IMR-90 (cell line): ENCODE measurements around the gene CRYBA4. TPM values are rescaled to one million over a fixed set of nuclear protein-coding genes. Genes with fewer than 3 reads are reported as not detected.

Experiments
- ATAC-seq: fragments of 200-7000 bp; cut with Tn5 transposase; 2 replicates; pipeline ENCODE4 v1.9.1; 2020; ENCODE audit warnings: low read depth, mild to moderate bottlenecking, moderate library complexity
- BruUV-seq: library from RNA; stranded (reverse); fragments of 400-500 nt; replicated peaks from 2 replicates; lab custom pipeline; 2021; lab: Mats Ljungman, UMichigan
- CTCF ChIA-PET: fragments of 300-600 bp; formaldehyde crosslinking; extraction: SDS; loops from one replicate; lab custom pipeline; 2021; ENCODE audit warnings: antibody characterized with exemption; lab: Yijun Ruan, JAX
- POLR2A ChIA-PET: fragments of 300-600 bp; sonication (Branson Sonifier 250); formaldehyde crosslinking; loops from one replicate; lab custom pipeline; 2022; ENCODE audit warnings: antibody characterized with exemption; ENCODE audit not compliant: unreplicated experiment; lab: Charles Lee
- DNase-seq: peaks from one replicate; pipeline ENCODE4 v3.0.0; 2013
- H2AFZ ChIP-seq: replicated peaks from 2 replicates; pipeline ENCODE3; 2013; ENCODE audit warnings: low read length, mild to moderate bottlenecking; ENCODE audit not compliant: poor library complexity
- H2AK5ac ChIP-seq: 2 replicates; pipeline ENCODE4 v1.6.1; 2013; ENCODE audit warnings: low read depth, low read length, inconsistent platforms
- H2AK9ac ChIP-seq: replicated peaks from 2 replicates; pipeline ENCODE3; 2013; ENCODE audit warnings: mild to moderate bottlenecking, low read depth, low read length, moderate library complexity; ENCODE audit not compliant: poor library complexity
- H2BK120ac ChIP-seq: 2 replicates; pipeline ENCODE4 v1.6.1; 2013; ENCODE audit warnings: low read depth, low read length, inconsistent platforms
- H2BK15ac ChIP-seq: 3 replicates; pipeline ENCODE4 v1.6.1; 2013; ENCODE audit warnings: low read depth, low read length, inconsistent platforms
- H2BK20ac ChIP-seq: 2 replicates; pipeline ENCODE4 v1.6.1; 2013; ENCODE audit warnings: low read depth, mild to moderate bottlenecking, inconsistent platforms, low read length, moderate library complexity
- H2BK5ac ChIP-seq: 2 replicates; pipeline ENCODE4 v1.6.1; 2013; ENCODE audit warnings: mild to moderate bottlenecking, low read depth, low read length, inconsistent platforms; ENCODE audit not compliant: poor library complexity, severe bottlenecking
- H3K14ac ChIP-seq: replicated peaks from 2 replicates; pipeline ENCODE4 v1.6.1; 2013; ENCODE audit warnings: low read depth, low read length, inconsistent platforms
- H3K18ac ChIP-seq: 2 replicates; pipeline ENCODE4 v1.6.1; 2013; ENCODE audit warnings: low read depth, low read length, control low read depth
- H3K23ac ChIP-seq: 2 replicates; pipeline ENCODE4 v1.6.1; 2013; ENCODE audit warnings: low read depth, low read length, inconsistent platforms
- H3K27ac ChIP-seq: 2 replicates; pipeline ENCODE4 v1.5.1; 2013; ENCODE audit warnings: mild to moderate bottlenecking, control low read depth, low read length; ENCODE audit not compliant: insufficient read depth
- H3K27me3 ChIP-seq: 2 replicates; pipeline ENCODE4 v1.6.1; 2013; ENCODE audit warnings: low read length; ENCODE audit not compliant: control insufficient read depth, insufficient read depth
- H3K36me3 ChIP-seq: 2 replicates; pipeline ENCODE4 v1.6.1; 2013; ENCODE audit warnings: low read length, mixed read lengths; ENCODE audit not compliant: control insufficient read depth, insufficient read depth
- H3K4ac ChIP-seq: 2 replicates; pipeline ENCODE4 v1.6.1; 2013; ENCODE audit warnings: low read depth, low read length, inconsistent platforms
- H3K4me1 ChIP-seq: 2 replicates; pipeline ENCODE4 v1.6.1; 2013; ENCODE audit warnings: low read length, mixed read lengths; ENCODE audit not compliant: control insufficient read depth, insufficient read depth
- H3K4me2 ChIP-seq: 2 replicates; pipeline ENCODE4 v1.6.1; 2013; ENCODE audit warnings: low read depth, mild to moderate bottlenecking, control low read depth, low read length, moderate library complexity
- H3K4me3 ChIP-seq: 2 replicates; pipeline ENCODE4 v1.5.1; 2013; ENCODE audit warnings: low read depth, mild to moderate bottlenecking, control low read depth, low read length, moderate library complexity; ENCODE audit not compliant: insufficient read depth
- H3K56ac ChIP-seq: 2 replicates; pipeline ENCODE4 v1.6.1; 2013; ENCODE audit warnings: low read length, inconsistent platforms; ENCODE audit not compliant: insufficient read depth; ENCODE audit errors: extremely low read depth
- H3K79me1 ChIP-seq, 2 experiments: 2 replicates each; pipeline ENCODE4 v1.6.1; 2013; ENCODE audit warnings: low read length in 2 of 2, inconsistent platforms in 1 of 2, low read depth in 1 of 2
- H3K9ac ChIP-seq: 2 replicates; pipeline ENCODE4 v1.6.1; 2013; ENCODE audit warnings: low read depth, low read length, control low read depth
- H3K9me1 ChIP-seq: 2 replicates; pipeline ENCODE4 v1.6.1; 2013; ENCODE audit warnings: low read length, inconsistent platforms; ENCODE audit not compliant: insufficient read depth
- H3K9me3 ChIP-seq: 2 replicates; pipeline ENCODE4 v1.6.1; 2013; ENCODE audit warnings: low read length; ENCODE audit not compliant: control insufficient read depth, insufficient read depth
- H4K20me1 ChIP-seq: 2 replicates; pipeline ENCODE4 v1.6.1; 2013; ENCODE audit warnings: low read length, inconsistent platforms; ENCODE audit not compliant: insufficient read depth
- H4K5ac ChIP-seq: 2 replicates; pipeline ENCODE4 v1.6.1; 2013; ENCODE audit warnings: mild to moderate bottlenecking, low read depth, low read length, control low read depth
- H4K8ac ChIP-seq, 2 experiments: 2 replicates each; pipeline ENCODE4 v1.6.1; 2013; ENCODE audit warnings: low read depth in 2 of 2, low read length in 2 of 2, control low read depth in 1 of 2, inconsistent platforms in 1 of 2
- H4K91ac ChIP-seq: 2 replicates; pipeline ENCODE4 v1.6.1; 2013; ENCODE audit warnings: low read depth, low read length, inconsistent platforms; ENCODE audit not compliant: insufficient read depth
- BHLHE40 ChIP-seq: fragments of 150-350 bp; IDR thresholded peaks from 2 replicates; pipeline ENCODE4 v1.6.1; 2016; ENCODE audit warnings: mild to moderate bottlenecking, low read depth, low read length
- CEBPB ChIP-seq: IDR thresholded peaks from 2 replicates; pipeline ENCODE4 v1.6.1; 2012; ENCODE audit warnings: low read depth, low read length, improper control_type of control experiment
- CHD1 ChIP-seq: IDR thresholded peaks from 2 replicates; pipeline ENCODE4 v1.6.1; 2012; ENCODE audit warnings: low read depth, low read length, improper control_type of control experiment
- FOS ChIP-seq: fragments of 150-350 bp; IDR thresholded peaks from 2 replicates; pipeline ENCODE4 v1.6.1; 2016; ENCODE audit warnings: low read depth, low read length
- MAFK ChIP-seq: IDR thresholded peaks from 2 replicates; pipeline ENCODE4 v1.6.1; 2012; ENCODE audit warnings: low read depth, low read length, improper control_type of control experiment
- MAZ ChIP-seq: IDR thresholded peaks from 2 replicates; pipeline ENCODE4 v1.6.1; 2012; ENCODE audit warnings: low read depth, mild to moderate bottlenecking, low read length, improper control_type of control experiment, moderate library complexity, borderline replicate concordance
- NFE2L2 ChIP-seq: fragments of 150-350 bp; IDR thresholded peaks from 2 replicates; pipeline ENCODE4 v1.6.1; 2016; ENCODE audit warnings: low read depth, mild to moderate bottlenecking, low read length
- POLR2A ChIP-seq: IDR thresholded peaks from 2 replicates; pipeline ENCODE4 v1.6.1; 2012; ENCODE audit warnings: mild to moderate bottlenecking, low read depth, low read length
- RCOR1 ChIP-seq: IDR thresholded peaks from 2 replicates; pipeline ENCODE4 v1.6.1; 2012; ENCODE audit warnings: mild to moderate bottlenecking, low read length, improper control_type of control experiment; ENCODE audit not compliant: insufficient replicate concordance
- WGBS, 2 experiments: methylation state at CpG; one replicate each; pipeline versions ENCODE4 v1.1.5 to v1.1.7; 2013; ENCODE audit warnings: missing lambda C conversion rate in 2 of 2; ENCODE audit not compliant: insufficient read length in 1 of 2; ENCODE audit errors: extremely low coverage in 2 of 2; 5-methylcytosine and 5-hydroxymethylcytosine counted together
- dilution Hi-C: fragments of 300-500 bp; cut with HindIII; formaldehyde crosslinking; loops from one replicate; pipeline ENCODE4 v1.14.3; 2018; ENCODE audit warnings: low sequenced_read_pairs; ENCODE audit not compliant: unreplicated experiment
- in situ Hi-C: fragments of 300-500 bp; cut with MboI; formaldehyde crosslinking; loops from 3 replicates; pipeline ENCODE4 v1.14.3; 2019; ENCODE audit warnings: low sequenced_read_pairs, inconsistent platforms, mixed read lengths
- intact Hi-C: fragments of 100-400 bp; cut with micrococcal nuclease; formaldehyde crosslinking; loops from 2 replicates; pipeline ENCODE4 v1.10.0; 2022
- polyA plus RNA-seq, 3 experiments: library from polyadenylated mRNA; depleted of rRNA; stranded (reverse); fragments of >200 nt; gene quantifications; 2 replicates each; pipeline ENCODE4 v1.2.3, GENCODE V29; 2012; ENCODE audit warnings: low replicate concordance in 1 of 3
- total RNA-seq: library from RNA; depleted of rRNA; stranded (reverse); fragments of >200 nt; gene quantifications from 2 replicates; pipeline ENCODE4 v1.2.3, GENCODE V29; 2012
- TF ChIP-seq, protein P1 (sequence below): conservative IDR thresholded peaks from 2 replicates; pipeline ENCODE4 v1.5.1; 2012; ENCODE audit warnings: mild to moderate bottlenecking, low read depth, low read length, improper control_type of control experiment
- TF ChIP-seq, protein P2 (sequence below): fragments of 150-350 bp; IDR thresholded peaks from 2 replicates; pipeline ENCODE4 v1.6.1; 2016; ENCODE audit warnings: low read depth, mild to moderate bottlenecking, low read length, moderate library complexity, borderline replicate concordance

The CRYBA4 gene
- total and polyA plus RNA-seq, 2 of the 4 experiments (the other 2 are of a cell fraction) = not detected

- peaks cover 9% of the 10 kb centered on the region for H3K4me1 ChIP-seq
- H3K9me3 ChIP-seq = no peaks in the 10 kb centered on the region
- TF ChIP-seq, protein P1, sequence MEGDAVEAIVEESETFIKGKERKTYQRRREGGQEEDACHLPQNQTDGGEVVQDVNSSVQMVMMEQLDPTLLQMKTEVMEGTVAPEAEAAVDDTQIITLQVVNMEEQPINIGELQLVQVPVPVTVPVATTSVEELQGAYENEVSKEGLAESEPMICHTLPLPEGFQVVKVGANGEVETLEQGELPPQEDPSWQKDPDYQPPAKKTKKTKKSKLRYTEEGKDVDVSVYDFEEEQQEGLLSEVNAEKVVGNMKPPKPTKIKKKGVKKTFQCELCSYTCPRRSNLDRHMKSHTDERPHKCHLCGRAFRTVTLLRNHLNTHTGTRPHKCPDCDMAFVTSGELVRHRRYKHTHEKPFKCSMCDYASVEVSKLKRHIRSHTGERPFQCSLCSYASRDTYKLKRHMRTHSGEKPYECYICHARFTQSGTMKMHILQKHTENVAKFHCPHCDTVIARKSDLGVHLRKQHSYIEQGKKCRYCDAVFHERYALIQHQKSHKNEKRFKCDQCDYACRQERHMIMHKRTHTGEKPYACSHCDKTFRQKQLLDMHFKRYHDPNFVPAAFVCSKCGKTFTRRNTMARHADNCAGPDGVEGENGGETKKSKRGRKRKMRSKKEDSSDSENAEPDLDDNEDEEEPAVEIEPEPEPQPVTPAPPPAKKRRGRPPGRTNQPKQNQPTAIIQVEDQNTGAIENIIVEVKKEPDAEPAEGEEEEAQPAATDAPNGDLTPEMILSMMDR = no peak
- no peak for TF ChIP-seq BHLHE40
- TF ChIP-seq POLR2A = no peak
- TF ChIP-seq MAZ = no peak
- no peak for TF ChIP-seq RCOR1
- TF ChIP-seq CEBPB = no peak
- TF ChIP-seq MAFK = no peak
- TF ChIP-seq CHD1 = no peak
- no peak for TF ChIP-seq NFE2L2
- TF ChIP-seq, protein P2, sequence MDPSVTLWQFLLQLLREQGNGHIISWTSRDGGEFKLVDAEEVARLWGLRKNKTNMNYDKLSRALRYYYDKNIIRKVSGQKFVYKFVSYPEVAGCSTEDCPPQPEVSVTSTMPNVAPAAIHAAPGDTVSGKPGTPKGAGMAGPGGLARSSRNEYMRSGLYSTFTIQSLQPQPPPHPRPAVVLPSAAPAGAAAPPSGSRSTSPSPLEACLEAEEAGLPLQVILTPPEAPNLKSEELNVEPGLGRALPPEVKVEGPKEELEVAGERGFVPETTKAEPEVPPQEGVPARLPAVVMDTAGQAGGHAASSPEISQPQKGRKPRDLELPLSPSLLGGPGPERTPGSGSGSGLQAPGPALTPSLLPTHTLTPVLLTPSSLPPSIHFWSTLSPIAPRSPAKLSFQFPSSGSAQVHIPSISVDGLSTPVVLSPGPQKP = no peak
- TF ChIP-seq FOS = no peak
- H3K23ac ChIP-seq = no peak overlapping the region
- BruUV-seq = no TSS peak
- H2BK5ac ChIP-seq = no peak overlapping the region
- in situ Hi-C loops (no loop called here), intact Hi-C loops (no loop called here), dilution Hi-C loops (no loop called here)
- H2AFZ ChIP-seq = no peak overlapping the region
- DNase-seq (no peak), ATAC-seq (no peak)
- no peak overlapping the region for H4K5ac ChIP-seq
- no peak overlapping the region; the same call in 1 of the 2 replicates for H2AK5ac ChIP-seq
- no peak overlapping the region for H3K4ac ChIP-seq
- no peak overlapping the region for H2BK120ac ChIP-seq
- H3K14ac ChIP-seq = no peak overlapping the region
- 100% methylated on average over 2 of the region's 9 CpGs; no CpG with 5 or more reads in 1 of the 2 experiments for WGBS, 2 experiments
- no peaks in the 10 kb centered on the region; the same call in 1 of the 2 replicates for H3K9me1 ChIP-seq
- no peaks in the 10 kb centered on the region for H3K79me1 ChIP-seq
- no peak overlapping the region for H3K4me3 ChIP-seq
- no peaks in the 10 kb centered on the region for H4K20me1 ChIP-seq
- H3K4me2 ChIP-seq = no peak overlapping the region
- H2BK15ac ChIP-seq = peak overlapping the region; percentile 35; the same call in 1 of the 3 replicates
- no peak overlapping the region for H4K91ac ChIP-seq
- H3K18ac ChIP-seq = no peak overlapping the region
- no peaks in the 10 kb centered on the region for H3K36me3 ChIP-seq
- H3K27ac ChIP-seq = no peak overlapping the region
- H3K27me3 ChIP-seq = peaks cover 2% of the 10 kb centered on the region; the same call in 1 of the 2 replicates
- no peak overlapping the region for H2AK9ac ChIP-seq
- H2BK20ac ChIP-seq = no peak overlapping the region
- no peak overlapping the region for H3K9ac ChIP-seq
- H3K56ac ChIP-seq = no peak overlapping the region
- ChIA-PET CTCF (no interaction called here), POLR2A (no interaction called here)
- no peak overlapping the region for H4K8ac ChIP-seq
Observed at GRCh38 chr22:26663374-26663923, 41.7 kb downstream of the CRYBA4 start.
